ENCODE measurements around the gene TYSND1.

Gene TYSND1

GRCh38 chr10:70137927-70138883, 8.3 kb downstream of the TYSND1 start:
- Histone ChIP-seq H3K4me3 (replicated peaks; ENCODE audit: insufficient read depth, low read length) (no peak overlapping the region), H3K27ac (replicated peaks) (no peak overlapping the region), H3K27me3 (ENCODE audit: insufficient read depth, poor library complexity, severe bottlenecking) (no peaks in the 10 kb centered on the region)
- no peak for DNase-seq (ENCODE audit: low read depth in 1 of 2, low spot score in 1 of 2)
- TF ChIP-seq CTCF (IDR thresholded peaks at IDR 0.05; ENCODE audit: insufficient read depth, low read length) (no peak), SPI1 (IDR thresholded peaks at IDR 0.05; ENCODE audit: borderline replicate concordance, low read depth) (no peak), GABPA (IDR thresholded peaks at IDR 0.05; ENCODE audit: low read depth) (no peak), POLR2AphosphoS5 (IDR thresholded peaks at IDR 0.05; ENCODE audit: low read depth) (no peak), REST (IDR thresholded peaks at IDR 0.05; ENCODE audit: insufficient replicate concordance, low read depth) (no peak)

GRCh38 chr10:70137135-70137534, 9.4 kb downstream of the TYSND1 start:
- H3K4me3 ChIP-seq (replicated peaks; ENCODE audit: insufficient read depth, low read length), result no peak overlapping the region
- peaks cover 3% of the 10 kb centered on the region for H3K27me3 ChIP-seq (ENCODE audit: insufficient read depth, poor library complexity, severe bottlenecking)
- DNase-seq (ENCODE audit: low read depth in 1 of 2, low spot score in 1 of 2), result no peak
- H3K27ac ChIP-seq (replicated peaks), result no peak overlapping the region
- no peak for TF ChIP-seq SPI1 (IDR thresholded peaks at IDR 0.05; ENCODE audit: borderline replicate concordance, low read depth)
- no peak for TF ChIP-seq GABPA (IDR thresholded peaks at IDR 0.05; ENCODE audit: low read depth)
- no peak for TF ChIP-seq REST (IDR thresholded peaks at IDR 0.05; ENCODE audit: insufficient replicate concordance, low read depth)
- no peak for TF ChIP-seq CTCF (IDR thresholded peaks at IDR 0.05; ENCODE audit: insufficient read depth, low read length)
- no peak for TF ChIP-seq POLR2AphosphoS5 (IDR thresholded peaks at IDR 0.05; ENCODE audit: low read depth)

GRCh38 chr10:70135684-70136083, 10.8 kb downstream of the TYSND1 start:
- Histone ChIP-seq H3K4me3 (replicated peaks; ENCODE audit: insufficient read depth, low read length) (no peak overlapping the region), H3K27me3 (ENCODE audit: insufficient read depth, poor library complexity, severe bottlenecking) (peaks cover 4% of the 10 kb centered on the region), H3K27ac (replicated peaks) (no peak overlapping the region)
- no peak for TF ChIP-seq REST (IDR thresholded peaks at IDR 0.05; ENCODE audit: insufficient replicate concordance, low read depth)
- TF ChIP-seq SPI1 (IDR thresholded peaks at IDR 0.05; ENCODE audit: borderline replicate concordance, low read depth), result peak; percentile 27; the same call in 1 of the 2 replicates
- DNase-seq (ENCODE audit: low read depth in 1 of 2, low spot score in 1 of 2), result peak in 1 of 2 experiments; percentile 26
